Measurements from ENCODE around the gene ORC5. TPM values are rescaled to one million over a fixed set of nuclear protein-coding genes. Genes with fewer than 3 reads are reported as not detected.
A peak's percentile ranks its signal among the peaks of the same experiment; 100 is the strongest.

Gene ORC5
- total and polyA plus RNA-seq, 2 of the 13 experiments (the other 11 are each of a cell fraction or from before 2014, with no cell fraction given) = 4.8 to 18.8 TPM

DNA sequence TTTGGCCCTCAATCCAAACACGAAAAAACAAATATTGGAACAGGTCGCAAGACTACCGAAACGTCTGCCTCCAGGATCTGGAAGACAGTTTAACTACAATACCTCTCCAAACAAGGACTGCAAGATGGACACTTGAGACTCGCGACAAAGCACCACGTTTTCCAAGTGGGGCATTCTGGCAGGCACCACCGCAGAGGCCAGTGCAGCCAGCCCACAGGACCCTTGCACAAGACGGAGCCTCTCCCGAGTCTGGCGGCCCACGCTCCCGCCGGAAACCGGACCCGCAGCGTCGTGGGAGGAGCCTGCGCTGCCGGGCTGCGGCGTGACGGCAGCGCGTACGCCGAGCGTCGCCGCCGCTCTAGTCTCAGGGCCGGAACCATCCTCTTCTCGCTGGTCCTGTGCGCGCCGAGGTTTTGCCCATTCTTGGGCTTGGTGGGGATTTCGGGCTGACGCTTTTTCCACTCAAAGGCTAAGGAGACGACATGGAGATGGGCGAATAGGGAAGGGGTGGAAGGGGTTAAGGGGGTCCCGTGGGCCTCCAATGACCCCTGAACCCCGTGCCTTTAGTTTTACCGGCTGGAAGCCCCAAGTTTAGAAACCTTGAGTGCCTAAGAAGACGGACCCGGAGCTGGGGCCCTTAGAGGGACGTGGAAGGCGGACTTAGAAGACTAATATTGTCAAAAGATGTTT, at the start of gene ORC5 (continued):
- TF ChIP-seq, protein P1, sequence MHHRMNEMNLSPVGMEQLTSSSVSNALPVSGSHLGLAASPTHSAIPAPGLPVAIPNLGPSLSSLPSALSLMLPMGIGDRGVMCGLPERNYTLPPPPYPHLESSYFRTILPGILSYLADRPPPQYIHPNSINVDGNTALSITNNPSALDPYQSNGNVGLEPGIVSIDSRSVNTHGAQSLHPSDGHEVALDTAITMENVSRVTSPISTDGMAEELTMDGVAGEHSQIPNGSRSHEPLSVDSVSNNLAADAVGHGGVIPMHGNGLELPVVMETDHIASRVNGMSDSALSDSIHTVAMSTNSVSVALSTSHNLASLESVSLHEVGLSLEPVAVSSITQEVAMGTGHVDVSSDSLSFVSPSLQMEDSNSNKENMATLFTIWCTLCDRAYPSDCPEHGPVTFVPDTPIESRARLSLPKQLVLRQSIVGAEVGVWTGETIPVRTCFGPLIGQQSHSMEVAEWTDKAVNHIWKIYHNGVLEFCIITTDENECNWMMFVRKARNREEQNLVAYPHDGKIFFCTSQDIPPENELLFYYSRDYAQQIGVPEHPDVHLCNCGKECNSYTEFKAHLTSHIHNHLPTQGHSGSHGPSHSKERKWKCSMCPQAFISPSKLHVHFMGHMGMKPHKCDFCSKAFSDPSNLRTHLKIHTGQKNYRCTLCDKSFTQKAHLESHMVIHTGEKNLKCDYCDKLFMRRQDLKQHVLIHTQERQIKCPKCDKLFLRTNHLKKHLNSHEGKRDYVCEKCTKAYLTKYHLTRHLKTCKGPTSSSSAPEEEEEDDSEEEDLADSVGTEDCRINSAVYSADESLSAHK (CRISPR knock-in tag; IDR thresholded peaks at IDR 0.05; ENCODE audit: borderline replicate concordance) = no peak
- TF ChIP-seq ZBTB39 (CRISPR knock-in tag; IDR thresholded peaks at IDR 0.05) (no peak), SAP130 (CRISPR knock-in tag; IDR thresholded peaks at IDR 0.05; ENCODE audit: low read depth) (peak; percentile 97), DR1 (CRISPR knock-in tag; IDR thresholded peaks at IDR 0.05) (peak; percentile 78), ZMYM3 (CRISPR knock-in tag; IDR thresholded peaks at IDR 0.05) (peak; percentile 76), NFYC (CRISPR knock-in tag; IDR thresholded peaks at IDR 0.05) (no peak), ZNF12 (CRISPR knock-in tag; IDR thresholded peaks at IDR 0.05) (no peak), SPEN (CRISPR knock-in tag; IDR thresholded peaks at IDR 0.05; ENCODE audit: low read depth) (peak; percentile 97), HNRNPLL (IDR thresholded peaks at IDR 0.05; ENCODE audit: low read depth, low read length, poor library complexity, severe bottlenecking) (peak; percentile 86), CHD4 (IDR thresholded peaks at IDR 0.05; ENCODE audit: borderline replicate concordance, low read length) (peak; percentile 37; the same call in 1 of the 2 replicates), SOX6 (IDR thresholded peaks at IDR 0.05) (no peak), SOX6 (CRISPR knock-in tag; IDR thresholded peaks at IDR 0.05) (peak; percentile 51), SALL2 (CRISPR knock-in tag; IDR thresholded peaks at IDR 0.05) (0 out of 2 replicates have a peak, but pooled peaks have one; percentile 59), RFX1 (IDR thresholded peaks at IDR 0.05) (no peak), LBX2 (CRISPR knock-in tag; IDR thresholded peaks at IDR 0.05; ENCODE audit: borderline replicate concordance) (no peak), CBX2 (IDR thresholded peaks at IDR 0.05; ENCODE audit: low read depth, low read length) (no peak), CBX2 (CRISPR knock-in tag; IDR thresholded peaks at IDR 0.05; ENCODE audit: low read depth) (no peak), ZNF24 (IDR thresholded peaks at IDR 0.05) (no peak), KDM5A (IDR thresholded peaks at IDR 0.05; ENCODE audit: borderline replicate concordance, low read length) (0 out of 2 replicates have a peak, but pooled peaks have one; percentile 54), ZFYVE20 (CRISPR knock-in tag; IDR thresholded peaks at IDR 0.05; ENCODE audit: borderline replicate concordance, low read depth) (no peak), SNAI1 (CRISPR knock-in tag; IDR thresholded peaks at IDR 0.05; ENCODE audit: borderline replicate concordance) (0 out of 2 replicates have a peak, but pooled peaks have one; percentile 49)
- TF ChIP-seq, protein P2, sequence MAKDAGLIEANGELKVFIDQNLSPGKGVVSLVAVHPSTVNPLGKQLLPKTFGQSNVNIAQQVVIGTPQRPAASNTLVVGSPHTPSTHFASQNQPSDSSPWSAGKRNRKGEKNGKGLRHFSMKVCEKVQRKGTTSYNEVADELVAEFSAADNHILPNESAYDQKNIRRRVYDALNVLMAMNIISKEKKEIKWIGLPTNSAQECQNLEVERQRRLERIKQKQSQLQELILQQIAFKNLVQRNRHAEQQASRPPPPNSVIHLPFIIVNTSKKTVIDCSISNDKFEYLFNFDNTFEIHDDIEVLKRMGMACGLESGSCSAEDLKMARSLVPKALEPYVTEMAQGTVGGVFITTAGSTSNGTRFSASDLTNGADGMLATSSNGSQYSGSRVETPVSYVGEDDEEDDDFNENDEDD (CRISPR knock-in tag; IDR thresholded peaks at IDR 0.05; ENCODE audit: borderline replicate concordance) = peak; percentile 73; the same call in 1 of the 2 replicates

Data from HepG2 (cell line).